Glomerular visceral epithelial cell (primary cell): Measurements from ENCODE around the gene KCNG4.

ENCODE experiments used
- DNase-seq: peaks from one replicate; pipeline ENCODE4 v3.0.0-alpha.2; 2016; ENCODE audit errors: extremely low spot score

Gene KCNG4

DNA sequence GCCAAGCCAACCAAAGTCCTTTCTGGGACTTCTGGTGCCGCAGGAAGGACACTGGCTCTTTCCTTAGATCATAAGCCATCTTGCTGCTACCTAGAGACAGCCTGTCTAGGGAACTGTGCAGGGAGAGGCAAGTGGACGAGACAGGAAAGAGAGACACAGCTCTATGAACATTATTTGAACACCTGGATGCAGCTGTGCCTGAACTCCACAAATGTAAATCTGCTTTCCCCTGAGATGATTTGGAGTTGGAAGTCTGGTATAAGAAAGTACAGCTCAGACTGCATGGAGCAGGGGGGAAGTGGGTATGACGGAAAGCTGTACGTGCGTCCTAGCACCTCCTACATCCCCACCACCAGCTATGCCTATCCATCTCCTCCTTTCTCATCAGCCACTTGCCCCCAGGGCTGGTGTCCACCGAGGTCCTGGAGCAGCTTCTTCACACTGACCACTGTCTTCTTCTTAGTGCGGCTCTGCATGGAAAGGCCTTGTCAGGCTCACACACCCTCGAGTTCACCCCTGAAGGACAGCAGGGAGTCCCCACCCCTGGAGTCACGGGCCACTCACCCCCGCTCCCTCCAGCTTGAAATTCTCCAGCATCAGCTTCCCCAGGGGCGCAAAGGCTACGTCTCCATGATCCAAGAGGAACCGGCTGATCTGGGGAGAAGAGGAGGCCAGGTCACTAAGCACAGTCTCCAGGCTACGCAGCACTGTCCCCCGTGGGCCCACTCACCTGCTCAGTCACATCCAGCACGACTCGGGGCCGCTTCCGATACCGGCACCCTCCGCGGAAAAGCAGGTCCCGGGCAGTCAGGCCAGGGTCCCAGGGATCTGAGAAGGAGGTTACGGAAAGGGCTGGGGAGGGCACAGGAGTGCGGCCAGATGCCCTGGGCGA lies 56.9 kb downstream of the KCNG4 start:
- no peak for DNase-seq

DNA sequence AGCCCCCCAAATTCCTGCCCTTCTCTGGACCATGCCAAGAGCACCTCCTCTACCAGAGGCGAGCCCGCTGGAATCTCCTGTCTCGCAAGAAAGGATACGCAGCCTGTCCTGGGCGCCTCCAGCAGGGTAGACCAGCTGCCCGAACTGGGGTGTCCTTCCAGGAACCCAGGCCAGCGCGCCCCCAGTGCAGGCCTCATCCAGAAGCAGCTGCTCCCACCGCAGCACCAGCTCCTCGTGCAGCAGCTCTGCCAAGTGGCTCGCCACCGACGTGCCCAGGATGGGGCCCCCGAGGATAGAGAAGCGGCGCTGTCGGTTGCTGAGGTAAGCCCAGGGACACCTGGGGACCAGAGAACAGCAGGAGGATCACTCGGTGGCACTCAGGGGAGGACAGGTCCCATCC lies 57.7 kb downstream of the KCNG4 start:
- no peak for DNase-seq

DNA sequence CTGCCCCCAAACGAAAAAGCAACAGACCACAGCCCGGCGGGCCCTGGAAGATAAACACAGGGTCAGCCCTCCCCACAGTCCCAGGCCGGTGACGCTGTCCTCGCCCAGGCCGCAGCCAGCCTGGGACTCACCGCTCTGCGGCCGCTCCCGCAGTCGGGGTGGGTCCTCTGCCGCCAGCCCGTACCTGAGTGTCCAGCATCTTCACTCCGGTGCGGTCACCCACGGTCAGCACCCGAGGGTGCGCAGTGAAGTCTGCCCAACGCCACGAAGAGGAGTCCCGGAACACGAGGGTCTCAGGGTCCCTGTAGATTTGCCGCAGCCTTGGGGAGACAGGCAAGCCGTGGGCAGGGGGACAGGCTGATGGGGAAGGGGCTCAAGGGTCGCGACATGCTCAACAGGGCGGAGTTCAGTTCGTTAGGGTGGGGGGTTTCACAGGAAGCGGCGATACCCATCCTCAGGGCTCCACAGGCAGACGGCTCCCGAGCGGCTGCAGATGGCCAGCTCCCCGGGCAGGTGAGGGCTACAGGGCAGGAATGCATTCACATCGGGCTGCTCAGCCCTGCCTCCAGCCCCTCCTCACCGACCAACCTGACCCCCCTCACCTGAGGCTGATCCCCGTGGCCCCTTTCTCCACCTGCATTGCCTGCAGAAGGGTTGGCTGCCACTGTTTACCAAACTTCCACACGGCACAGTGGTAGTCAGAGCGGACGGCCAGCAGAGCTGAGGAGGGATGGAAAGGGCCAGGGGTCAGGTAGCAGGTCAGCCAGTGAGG lies 58.5 kb downstream of the KCNG4 start:
- no peak for DNase-seq

DNA sequence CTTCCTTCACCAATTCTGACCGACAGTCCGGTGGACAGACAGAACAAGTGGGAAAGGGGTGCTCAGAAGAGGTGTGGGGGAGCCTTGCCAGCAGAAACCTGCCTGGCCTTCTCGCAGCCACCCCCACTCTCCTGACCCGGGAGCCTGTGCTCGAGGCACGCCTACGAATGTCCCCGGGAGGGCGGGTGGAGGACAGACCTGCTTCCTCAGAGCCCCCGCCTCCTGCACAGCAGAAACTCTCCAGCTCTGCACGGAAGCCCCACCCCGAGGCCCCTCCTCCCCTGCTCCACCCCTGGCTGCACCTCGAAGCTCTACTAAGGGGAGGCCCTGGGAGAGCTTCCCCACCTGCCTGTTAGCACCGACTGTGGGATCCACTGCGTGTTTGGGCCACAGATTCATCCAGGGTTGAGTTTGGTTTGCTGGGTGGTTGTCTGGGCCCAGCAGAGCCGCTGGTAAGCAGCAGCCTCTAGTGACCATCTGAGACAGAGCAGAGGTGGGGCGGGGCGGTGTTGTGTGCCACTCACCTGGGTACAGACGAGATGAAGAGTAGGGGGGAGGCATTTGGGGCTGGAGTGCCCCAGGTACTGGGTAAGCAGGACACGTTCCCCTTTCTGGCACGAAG lies 59.2 kb downstream of the KCNG4 start:
- no peak for DNase-seq

DNA sequence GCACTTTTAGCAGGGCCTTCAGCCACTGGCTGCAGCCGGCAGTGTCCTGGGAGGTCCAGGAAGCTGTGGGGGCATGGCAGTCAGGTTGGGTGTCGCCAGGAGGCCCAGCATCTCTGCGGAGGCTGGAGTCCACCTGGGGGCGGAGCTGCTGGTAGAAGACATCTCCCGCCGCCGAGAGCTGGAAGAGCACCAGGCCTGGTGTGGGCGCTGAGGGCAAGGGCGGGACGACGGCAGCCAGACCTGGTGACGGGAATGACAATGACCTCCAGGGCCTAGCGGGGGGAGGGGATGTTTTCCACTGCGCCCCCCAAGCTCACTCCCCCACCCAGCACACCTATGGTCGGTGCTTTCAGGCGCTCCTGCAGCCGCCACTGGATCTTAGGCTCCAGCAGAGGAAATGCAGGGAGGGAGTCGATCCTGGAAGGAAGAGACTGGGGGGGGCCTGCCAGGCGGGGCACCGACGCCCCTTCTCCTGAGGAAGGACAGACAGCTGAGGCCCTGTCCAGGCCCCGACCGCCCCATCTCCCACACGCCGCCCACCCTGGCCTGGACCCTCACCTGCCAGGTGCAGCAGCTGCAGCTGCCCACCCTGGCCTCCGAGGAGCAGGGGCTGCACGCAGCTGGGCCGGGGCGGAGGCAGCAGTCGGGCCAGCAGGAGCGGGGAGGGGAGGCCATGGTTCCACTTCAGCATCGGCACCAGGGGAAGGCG lies 60.0 kb downstream of the KCNG4 start:
- DNase-seq = no peak

DNA sequence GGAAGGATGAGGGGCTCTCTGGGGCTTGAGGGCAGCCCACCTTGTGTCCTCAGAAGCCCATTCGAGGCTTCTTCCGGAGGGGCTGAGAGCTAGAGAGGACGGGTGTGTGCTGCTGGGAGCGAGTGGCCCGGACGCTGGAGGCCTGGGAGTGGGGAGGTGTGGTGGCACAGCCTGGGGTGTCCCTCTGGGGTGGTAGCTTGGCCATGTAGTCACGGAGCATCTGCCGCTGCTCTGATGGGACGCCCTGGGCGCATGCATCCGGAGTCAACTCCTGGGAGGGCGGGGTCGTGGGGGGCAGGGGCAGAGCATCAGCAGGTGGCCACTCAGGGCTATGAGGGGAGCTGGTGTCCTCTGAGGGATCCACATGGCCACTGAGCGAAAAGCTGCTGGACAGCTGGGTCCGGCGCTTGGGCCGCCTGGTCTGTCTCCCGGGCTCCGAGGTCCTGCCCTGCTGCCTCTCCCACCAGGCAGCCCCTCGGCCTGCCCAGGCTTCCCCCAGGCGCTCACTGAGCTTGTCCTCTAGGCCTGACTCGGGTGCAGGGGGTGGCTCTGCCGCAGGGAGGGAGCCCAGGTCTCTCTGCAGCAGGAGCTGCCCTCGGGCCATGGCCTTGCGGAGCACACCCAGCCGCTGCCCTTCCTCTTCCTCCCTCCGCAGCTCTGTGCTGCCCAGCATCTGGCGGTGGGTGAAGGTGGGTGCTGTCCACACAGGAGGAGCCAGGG lies 60.8 kb downstream of the KCNG4 start:
- DNase-seq = no peak

DNA sequence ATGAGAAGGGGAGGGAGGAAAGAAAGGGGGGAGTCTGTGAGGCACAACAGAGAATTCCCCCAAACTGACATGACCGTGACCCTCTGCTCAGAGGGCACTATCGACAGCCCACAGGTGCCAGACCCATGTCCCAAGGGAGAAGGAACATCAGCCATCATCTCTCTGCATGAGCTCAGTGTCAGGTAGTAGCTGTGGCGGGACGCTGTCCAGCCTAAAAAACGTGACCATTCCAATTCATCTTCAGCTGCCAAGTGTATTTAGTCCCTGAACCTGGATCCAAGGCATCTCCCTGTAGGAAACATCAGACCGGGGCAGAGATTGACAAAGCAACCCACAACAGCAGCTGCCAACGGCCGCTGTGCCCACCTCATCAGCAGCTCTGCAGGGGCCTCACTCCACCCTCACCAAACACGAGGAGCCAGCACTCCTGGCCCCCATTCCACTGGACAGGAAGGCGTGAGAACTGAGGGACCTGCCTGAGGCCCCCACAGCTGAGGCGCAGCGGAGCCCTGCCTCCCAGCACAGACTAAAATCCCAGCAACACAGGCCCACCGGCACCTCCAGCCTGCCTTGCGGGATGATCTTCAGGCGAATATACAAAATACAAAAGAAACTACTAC lies 61.6 kb downstream of the KCNG4 start:
- DNase-seq = no peak

DNA sequence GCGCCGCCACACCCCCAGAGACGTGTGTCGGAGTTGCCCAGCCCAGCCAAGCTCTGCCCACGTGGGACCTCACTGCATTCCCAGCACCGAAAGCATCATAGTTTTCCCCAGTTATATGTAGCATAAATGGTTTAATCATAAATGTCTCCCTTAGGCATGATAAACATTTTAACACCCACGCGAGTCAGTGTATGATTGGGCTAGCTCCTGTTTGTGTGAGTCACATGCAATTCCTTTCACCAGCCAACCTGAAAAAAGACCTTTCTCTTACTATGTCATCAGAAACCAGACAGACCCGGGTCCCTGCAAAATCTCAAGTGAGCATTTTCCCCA lies 62.1 kb downstream of the KCNG4 start:
- DNase-seq = no peak

DNA sequence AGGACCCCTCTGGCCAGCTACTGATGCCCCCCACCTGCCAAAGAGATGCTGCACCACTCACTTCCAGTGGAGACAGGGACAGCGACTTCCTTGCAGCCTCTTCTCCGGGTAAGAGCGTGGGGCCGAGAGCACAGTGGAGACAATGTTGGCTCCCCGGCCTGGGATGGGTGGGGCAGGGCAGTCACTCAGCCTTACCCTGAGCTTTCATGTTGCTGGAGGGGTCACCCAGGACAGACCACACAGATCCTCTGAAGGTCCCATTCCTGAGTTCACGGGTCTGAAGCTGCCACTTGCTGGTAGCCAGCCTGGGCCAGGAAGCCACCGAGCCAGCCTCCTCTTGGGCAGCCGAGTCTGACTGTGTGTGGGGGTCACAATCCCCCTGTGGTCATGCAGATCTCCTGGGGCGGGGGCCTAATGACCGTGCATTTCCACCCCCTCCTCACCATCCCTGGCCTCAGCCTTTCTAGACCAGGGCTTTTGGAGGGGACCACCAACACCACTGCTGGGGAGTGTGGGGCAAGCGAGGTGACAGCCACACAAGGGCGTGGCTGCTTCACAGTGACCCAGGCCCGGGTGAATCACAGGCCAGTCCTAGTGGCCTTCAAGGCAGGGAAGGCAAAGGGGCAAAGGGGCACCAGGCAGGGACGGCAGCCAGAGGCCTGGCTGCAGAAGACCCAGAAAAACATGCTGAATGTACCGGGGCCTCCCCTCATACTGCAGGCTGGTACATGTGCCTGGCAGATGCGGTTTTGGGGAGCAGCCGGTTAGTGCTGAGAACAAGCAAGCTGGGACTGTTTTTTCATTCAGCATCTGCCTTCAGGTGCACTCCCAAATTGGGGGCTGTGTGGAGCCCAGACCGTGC lies 63.4 kb downstream of the KCNG4 start:
- no peak for DNase-seq

DNA sequence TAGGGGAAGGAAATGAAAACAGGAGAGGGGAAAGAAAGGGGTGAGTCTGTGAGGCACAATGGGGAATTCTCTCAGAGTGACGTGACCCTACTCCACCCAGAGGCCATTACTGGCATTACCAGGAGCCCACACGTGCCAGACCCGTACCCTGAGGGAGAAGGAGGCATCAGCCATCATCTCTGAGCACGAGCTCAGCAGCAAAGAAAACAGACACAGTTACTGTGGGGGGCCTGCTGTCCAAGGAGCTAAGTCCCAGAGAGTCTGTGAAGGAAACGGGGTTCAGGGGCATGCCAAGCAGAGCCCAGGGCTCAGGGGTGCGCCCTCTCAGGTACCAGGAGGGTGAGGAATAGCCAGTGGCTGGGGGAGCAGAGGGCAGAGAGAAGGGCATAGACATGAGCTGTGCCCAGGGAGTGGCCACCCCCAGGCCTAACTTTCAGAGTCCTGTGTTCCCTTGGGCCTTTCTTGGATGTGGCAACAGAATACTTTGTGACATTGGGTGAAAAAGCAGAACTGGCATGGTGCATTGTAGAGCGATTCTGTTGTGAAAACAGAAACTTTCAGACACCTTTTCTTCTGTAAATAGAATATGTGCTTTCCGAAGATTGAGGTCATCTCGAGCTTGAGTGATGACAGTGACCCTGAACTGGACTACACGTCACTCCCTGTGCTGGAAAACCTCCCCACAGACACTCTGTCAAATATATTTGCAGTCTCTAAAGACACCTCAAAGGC lies 64.3 kb downstream of the KCNG4 start:
- DNase-seq = peak; percentile 40

DNA sequence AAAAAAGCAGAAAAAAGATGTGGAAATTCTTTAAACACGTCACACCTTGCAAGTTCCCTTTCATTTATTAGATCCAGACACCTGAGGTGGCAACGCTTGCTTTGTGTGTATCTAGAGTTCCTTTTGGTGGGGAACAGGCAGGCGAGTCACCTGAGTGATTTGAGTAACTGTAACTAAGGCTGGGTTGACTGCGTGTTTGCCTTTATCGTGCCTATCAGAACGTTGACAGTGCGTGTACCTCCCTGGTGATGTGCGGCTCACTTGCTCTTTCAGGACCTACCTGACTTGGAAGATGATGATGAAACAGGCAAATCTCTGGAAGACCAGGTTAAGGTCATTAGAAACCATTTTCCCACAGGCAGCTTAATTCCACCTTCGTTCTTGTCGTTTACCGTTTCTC lies 65.4 kb downstream of the KCNG4 start:
- no peak for DNase-seq

DNA sequence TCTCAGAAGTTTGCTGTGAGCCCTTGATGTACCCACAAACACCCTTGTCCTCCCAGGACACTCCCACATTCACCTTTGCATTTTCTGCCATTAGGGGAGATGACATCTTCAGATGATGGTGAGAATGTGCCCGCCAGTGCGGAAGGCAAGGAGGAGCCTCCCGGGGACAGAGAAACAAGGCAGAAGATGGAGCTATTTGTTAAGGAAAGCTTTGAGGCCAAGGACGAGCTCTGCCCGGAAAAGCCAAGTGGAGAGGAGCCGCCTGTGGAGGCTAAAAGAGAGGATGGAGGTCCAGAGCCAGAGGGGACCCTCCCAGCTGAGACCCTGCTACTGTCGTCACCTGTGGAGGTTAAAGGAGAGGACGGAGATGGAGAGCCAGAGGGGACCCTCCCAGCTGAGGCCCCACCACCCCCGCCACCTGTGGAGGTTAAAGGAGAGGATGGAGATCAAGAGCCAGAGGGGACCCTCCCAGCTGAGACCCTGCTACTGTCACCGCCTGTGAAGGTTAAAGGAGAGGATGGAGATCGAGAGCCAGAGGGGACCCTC lies 70.0 kb downstream of the KCNG4 start:
- no peak for DNase-seq
